ENCODE measurements around the gene ZBTB11.

The ZBTB11 gene

GRCh38 chr3:101676216-101676764, 642 bp downstream of the ZBTB11 start:
- Histone ChIP-seq H3K27ac (replicated peaks) (peak overlapping the region; percentile 96), H3K27me3 (ENCODE audit: insufficient read depth, poor library complexity, severe bottlenecking) (no peaks in the 10 kb centered on the region), H3K4me3 (replicated peaks; ENCODE audit: insufficient read depth, low read length) (peak overlapping the region; percentile 66)
- TF ChIP-seq GABPA (IDR thresholded peaks at IDR 0.05; ENCODE audit: low read depth) (peak; percentile 72), REST (IDR thresholded peaks at IDR 0.05; ENCODE audit: insufficient replicate concordance, low read depth) (no peak)
- DNase-seq (ENCODE audit: low read depth in 1 of 2, low spot score in 1 of 2): peak; percentile 75 to 92

GRCh38 chr3:101675709-101676215, 1.2 kb downstream of the ZBTB11 start:
- peak overlapping the region; percentile 96 for H3K27ac ChIP-seq (replicated peaks)
- TF ChIP-seq SPI1 (IDR thresholded peaks at IDR 0.05; ENCODE audit: borderline replicate concordance, low read depth) (peak; percentile 71), GABPA (IDR thresholded peaks at IDR 0.05; ENCODE audit: low read depth) (no peak)
- DNase-seq (ENCODE audit: low read depth in 1 of 2, low spot score in 1 of 2): no peak
- peak overlapping the region; percentile 66 for H3K4me3 ChIP-seq (replicated peaks; ENCODE audit: insufficient read depth, low read length)
- no peaks in the 10 kb centered on the region for H3K27me3 ChIP-seq (ENCODE audit: insufficient read depth, poor library complexity, severe bottlenecking)

DNA sequence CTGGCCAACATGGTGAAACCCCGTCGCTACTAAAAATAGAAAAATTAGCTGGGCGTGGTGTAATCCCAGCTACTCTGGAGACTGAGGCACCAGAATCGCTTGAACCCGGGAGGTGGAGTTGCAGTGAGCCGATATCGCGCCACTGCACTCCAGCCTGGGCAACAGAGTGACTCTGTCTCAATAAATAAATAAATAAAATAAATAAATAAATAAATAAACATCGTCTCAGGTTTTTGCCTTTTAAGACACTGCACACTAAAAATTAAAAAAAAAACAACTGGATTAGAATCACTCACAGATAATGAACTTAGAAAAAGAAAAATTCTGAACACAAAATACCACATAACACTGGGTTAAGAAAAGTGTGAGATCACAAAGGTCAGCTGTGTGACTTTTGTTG, 2.4 kb downstream of the ZBTB11 start:
- Histone ChIP-seq H3K4me3 (replicated peaks; ENCODE audit: insufficient read depth, low read length) (no peak overlapping the region), H3K27me3 (ENCODE audit: insufficient read depth, poor library complexity, severe bottlenecking) (no peaks in the 10 kb centered on the region), H3K27ac (replicated peaks) (no peak overlapping the region)
- DNase-seq (ENCODE audit: low read depth in 1 of 2, low spot score in 1 of 2): no peak
- TF ChIP-seq GABPA (IDR thresholded peaks at IDR 0.05; ENCODE audit: low read depth): no peak
- no peak for TF ChIP-seq POLR2AphosphoS5 (IDR thresholded peaks at IDR 0.05; ENCODE audit: low read depth)
- no peak for TF ChIP-seq CTCF (IDR thresholded peaks at IDR 0.05; ENCODE audit: insufficient read depth, low read length)
- no peak for TF ChIP-seq SPI1 (IDR thresholded peaks at IDR 0.05; ENCODE audit: borderline replicate concordance, low read depth)
- TF ChIP-seq REST (IDR thresholded peaks at IDR 0.05; ENCODE audit: insufficient replicate concordance, low read depth): no peak

DNA sequence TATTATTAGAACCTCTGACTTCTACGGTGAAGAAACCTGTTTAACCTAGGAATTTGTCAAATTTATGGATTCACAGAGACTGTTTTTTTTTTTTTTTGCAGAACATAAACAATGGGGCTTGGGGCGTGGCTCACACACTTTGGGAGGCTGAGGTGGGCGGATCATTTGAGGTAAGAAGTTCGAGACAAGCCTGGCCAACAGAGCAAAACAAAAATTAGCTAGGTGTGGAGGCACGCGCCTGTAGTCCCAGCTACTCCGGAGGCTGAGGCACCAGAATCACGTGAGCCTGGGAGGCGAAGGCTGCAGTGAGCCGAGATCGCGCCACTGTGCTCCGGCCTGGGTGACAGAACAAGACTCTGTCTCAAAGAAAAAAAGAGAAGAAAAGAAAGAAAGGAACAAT, 3.0 kb downstream of the ZBTB11 start:
- DNase-seq (ENCODE audit: low read depth in 1 of 2, low spot score in 1 of 2): no peak
- TF ChIP-seq REST (IDR thresholded peaks at IDR 0.05; ENCODE audit: insufficient replicate concordance, low read depth) (no peak), CTCF (IDR thresholded peaks at IDR 0.05; ENCODE audit: insufficient read depth, low read length) (no peak), POLR2AphosphoS5 (IDR thresholded peaks at IDR 0.05; ENCODE audit: low read depth) (no peak), GABPA (IDR thresholded peaks at IDR 0.05; ENCODE audit: low read depth) (no peak), SPI1 (IDR thresholded peaks at IDR 0.05; ENCODE audit: borderline replicate concordance, low read depth) (no peak)

More for the DNA sequence above, 3.0 kb downstream of the ZBTB11 start:
- Histone ChIP-seq H3K4me3 (replicated peaks; ENCODE audit: insufficient read depth, low read length) (no peak overlapping the region), H3K27ac (replicated peaks) (no peak overlapping the region), H3K27me3 (ENCODE audit: insufficient read depth, poor library complexity, severe bottlenecking) (no peaks in the 10 kb centered on the region)
